HEK293T (cell line): ENCODE results near the gene OR5J2.
"Not testable (repeated sequence)": the region's sequence is repeated elsewhere in the genome, so short reads cannot be mapped to it uniquely, and the experiment has no call there.

Experiments used
- CTCF ChIA-PET: fragments of 350-600 bp; formaldehyde crosslinking; extraction: SDS; loops from one replicate; lab custom pipeline; 2021; ENCODE audit warnings: antibody characterized with exemption, inconsistent platforms; lab: Yijun Ruan, JAX
- POLR2A ChIA-PET: fragments of 350-600 bp; formaldehyde crosslinking; extraction: SDS; loops from one replicate; lab custom pipeline; 2020; ENCODE audit warnings: antibody characterized with exemption, inconsistent platforms; lab: Yijun Ruan, JAX
- DNase-seq: peaks from one replicate; pipeline ENCODE4 v3.0.0; 2012; ENCODE audit warnings: mixed read lengths; ENCODE audit errors: extremely low spot score
- FOXM1 ChIP-seq: fragments of 450-650 bp; IDR thresholded peaks from 2 replicates; pipeline ENCODE4 v1.6.1; 2017; ENCODE audit warnings: mild to moderate bottlenecking, borderline replicate concordance
- L3MBTL2 ChIP-seq: fragments of 450-650 bp; conservative IDR thresholded peaks from 2 replicates; pipeline ENCODE4 v1.6.1; 2016; ENCODE audit warnings: mild to moderate bottlenecking
- LEF1 ChIP-seq: fragments of 450-650 bp; IDR thresholded peaks from 2 replicates; pipeline ENCODE4 v1.6.1; 2017; ENCODE audit warnings: mild to moderate bottlenecking, borderline replicate concordance
- SUZ12 ChIP-seq: fragments of 450-650 bp; IDR thresholded peaks from 2 replicates; pipeline ENCODE4 v1.6.1; 2016; ENCODE audit warnings: mild to moderate bottlenecking

OR5J2 gene

DNA sequence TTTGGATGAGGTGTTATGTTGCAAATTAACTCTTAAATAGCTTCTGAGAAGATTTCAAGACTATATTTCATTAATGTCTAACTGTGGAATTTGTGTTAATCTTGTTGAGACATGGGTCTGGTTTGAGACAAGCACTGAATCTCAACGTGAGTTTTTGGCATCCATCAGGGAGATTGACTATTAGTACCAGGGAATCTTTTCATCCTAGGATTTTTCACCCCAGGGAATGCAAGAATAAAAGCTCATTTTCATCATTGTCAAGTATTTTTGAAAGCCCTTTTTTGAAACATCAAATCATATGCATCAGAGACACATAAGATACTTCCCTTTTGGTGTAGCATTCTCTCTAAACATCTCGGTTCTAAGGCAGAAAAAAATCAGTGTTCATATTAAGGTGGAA lies 38.1 kb downstream of the OR5J2 start:
- TF ChIP-seq L3MBTL2 (no peak), LEF1 (no peak), FOXM1 (no peak), SUZ12 (no peak)
- ChIA-PET CTCF (no interaction called here), POLR2A (no interaction called here)
- no peak for DNase-seq

DNA sequence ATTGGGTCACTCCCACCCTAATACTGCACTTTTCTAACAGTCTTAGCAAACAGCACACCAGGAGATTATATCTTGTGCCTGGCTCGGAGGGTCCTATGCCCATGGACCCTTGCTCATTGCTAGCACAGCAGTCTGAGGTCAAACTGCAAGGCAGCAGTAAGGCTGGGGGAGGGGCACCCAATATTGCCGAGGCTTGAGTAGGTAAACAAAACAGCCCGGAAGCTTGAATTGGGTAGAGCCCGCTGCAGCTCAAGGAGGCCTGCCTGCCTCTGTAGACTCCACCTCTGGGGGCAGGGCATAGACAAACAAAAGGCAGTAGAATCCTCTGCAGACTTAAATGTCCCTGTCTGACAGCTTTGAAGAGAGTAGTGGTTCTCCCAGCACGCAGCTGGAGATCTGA lies 43.3 kb downstream of the OR5J2 start:
- CTCF ChIA-PET, POLR2A ChIA-PET, DNase-seq: not testable (repeated sequence)
